ENCODE measurements around the gene CHST8.
A peak's percentile ranks its signal among the peaks of the same experiment; 100 is the strongest.

The CHST8 gene

GRCh38 chr19:33811736-33812387 lies 190.1 kb downstream of the CHST8 start:
- Histone ChIP-seq H3K36me3 (ENCODE audit: low read depth) (peaks cover 23% of the 10 kb centered on the region), H3K4me1 (ENCODE audit: insufficient read depth, poor library complexity, severe bottlenecking) (no peaks in the 10 kb centered on the region), H3K4me3 (ENCODE audit: severe bottlenecking) (no peak overlapping the region), H3K27ac (ENCODE audit: poor library complexity, severe bottlenecking) (no peak overlapping the region), H3K27me3 (ENCODE audit: insufficient read depth, poor library complexity, severe bottlenecking) (no peaks in the 10 kb centered on the region), H3K9me3 (ENCODE audit: severe bottlenecking) (no peaks in the 10 kb centered on the region)
- DNase-seq (ENCODE audit: low spot score) (peak; percentile 24), ATAC-seq (ENCODE audit: low read depth) (no peak)
- no peak for TF ChIP-seq CTCF (IDR thresholded peaks at IDR 0.05; ENCODE audit: poor library complexity, severe bottlenecking)

- DNase-seq (ENCODE audit: low spot score) (peak; percentile 42), ATAC-seq (ENCODE audit: low read depth) (no peak)
- no peaks in the 10 kb centered on the region for H3K27me3 ChIP-seq (ENCODE audit: insufficient read depth, poor library complexity, severe bottlenecking)
- H3K27ac ChIP-seq (ENCODE audit: poor library complexity, severe bottlenecking) = no peak overlapping the region
- H3K4me1 ChIP-seq (ENCODE audit: insufficient read depth, poor library complexity, severe bottlenecking) = no peaks in the 10 kb centered on the region
- peaks cover 16% of the 10 kb centered on the region for H3K36me3 ChIP-seq (ENCODE audit: low read depth)
- no peak overlapping the region for H3K4me3 ChIP-seq (ENCODE audit: severe bottlenecking)
- no peaks in the 10 kb centered on the region for H3K9me3 ChIP-seq (ENCODE audit: severe bottlenecking)
- no peak for TF ChIP-seq CTCF (IDR thresholded peaks at IDR 0.05; ENCODE audit: poor library complexity, severe bottlenecking)
Measured at GRCh38 chr19:33812388-33813330, 190.9 kb downstream of the CHST8 start.

GRCh38 chr19:33813391-33814101 lies 191.8 kb downstream of the CHST8 start:
- H3K9me3 ChIP-seq (ENCODE audit: severe bottlenecking) = no peaks in the 10 kb centered on the region
- peak; percentile 35 for DNase-seq (ENCODE audit: low spot score)

More at GRCh38 chr19:33813391-33814101, 191.8 kb downstream of the CHST8 start:
- Histone ChIP-seq H3K36me3 (ENCODE audit: low read depth) (peaks cover 12% of the 10 kb centered on the region), H3K27me3 (ENCODE audit: insufficient read depth, poor library complexity, severe bottlenecking) (no peaks in the 10 kb centered on the region), H3K27ac (ENCODE audit: poor library complexity, severe bottlenecking) (no peak overlapping the region), H3K4me3 (ENCODE audit: severe bottlenecking) (no peak overlapping the region), H3K4me1 (ENCODE audit: insufficient read depth, poor library complexity, severe bottlenecking) (no peaks in the 10 kb centered on the region)
- no peak for ATAC-seq (ENCODE audit: low read depth)
- TF ChIP-seq CTCF (IDR thresholded peaks at IDR 0.05; ENCODE audit: poor library complexity, severe bottlenecking) = no peak

Measured in RWPE2 (cell line).